ENCODE results near the gene ATP10A.

- TF ChIP-seq FOXJ3 (CRISPR knock-in tag; IDR thresholded peaks at IDR 0.05; ENCODE audit: borderline replicate concordance), result no peak
- no peak for TF ChIP-seq CTCF (IDR thresholded peaks at IDR 0.05)
- TF ChIP-seq PRDM15 (CRISPR knock-in tag; IDR thresholded peaks at IDR 0.05), result no peak
- no peak for TF ChIP-seq NR3C1 (CRISPR knock-in tag; conservative IDR thresholded peaks at IDR 0.05; ENCODE audit: low read depth)
- TF ChIP-seq E2F1 (CRISPR knock-in tag; IDR thresholded peaks at IDR 0.05), result no peak
- TF ChIP-seq NR1H2 (CRISPR knock-in tag; IDR thresholded peaks at IDR 0.05), result no peak
- no peak for TF ChIP-seq ZNF121 (CRISPR knock-in tag; IDR thresholded peaks at IDR 0.05)
Observed at GRCh38 chr15:25712961-25713355, 150.2 kb downstream of the ATP10A start.

Measured in WTC11 (cell line).